Measurements from ENCODE around the gene GPR39.

DNA sequence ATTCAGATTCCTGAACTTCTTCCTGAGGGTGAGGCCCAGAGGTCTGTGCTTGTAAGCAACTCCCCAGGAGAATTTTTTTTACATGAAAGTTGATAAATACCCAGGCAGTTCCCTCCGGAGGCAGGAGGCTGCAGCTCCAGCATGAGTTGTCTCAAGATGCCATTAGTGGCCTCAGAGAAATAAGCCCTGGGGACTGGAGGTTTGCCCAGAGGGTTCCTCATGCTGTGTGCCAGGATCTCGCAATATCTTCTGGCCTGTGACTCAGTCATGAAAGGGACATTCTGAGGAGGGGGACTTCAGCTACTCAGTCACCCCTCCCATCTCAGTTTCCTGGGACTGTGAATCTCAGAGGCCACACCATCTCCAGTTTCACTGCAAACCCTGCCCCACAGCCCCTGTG is 203.5 kb downstream of the GPR39 start:
- TF ChIP-seq, protein P1, sequence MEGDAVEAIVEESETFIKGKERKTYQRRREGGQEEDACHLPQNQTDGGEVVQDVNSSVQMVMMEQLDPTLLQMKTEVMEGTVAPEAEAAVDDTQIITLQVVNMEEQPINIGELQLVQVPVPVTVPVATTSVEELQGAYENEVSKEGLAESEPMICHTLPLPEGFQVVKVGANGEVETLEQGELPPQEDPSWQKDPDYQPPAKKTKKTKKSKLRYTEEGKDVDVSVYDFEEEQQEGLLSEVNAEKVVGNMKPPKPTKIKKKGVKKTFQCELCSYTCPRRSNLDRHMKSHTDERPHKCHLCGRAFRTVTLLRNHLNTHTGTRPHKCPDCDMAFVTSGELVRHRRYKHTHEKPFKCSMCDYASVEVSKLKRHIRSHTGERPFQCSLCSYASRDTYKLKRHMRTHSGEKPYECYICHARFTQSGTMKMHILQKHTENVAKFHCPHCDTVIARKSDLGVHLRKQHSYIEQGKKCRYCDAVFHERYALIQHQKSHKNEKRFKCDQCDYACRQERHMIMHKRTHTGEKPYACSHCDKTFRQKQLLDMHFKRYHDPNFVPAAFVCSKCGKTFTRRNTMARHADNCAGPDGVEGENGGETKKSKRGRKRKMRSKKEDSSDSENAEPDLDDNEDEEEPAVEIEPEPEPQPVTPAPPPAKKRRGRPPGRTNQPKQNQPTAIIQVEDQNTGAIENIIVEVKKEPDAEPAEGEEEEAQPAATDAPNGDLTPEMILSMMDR (IDR thresholded peaks at IDR 0.05): no peak
- TF ChIP-seq POLR2A (IDR thresholded peaks at IDR 0.05): no peak

Measured in esophagus squamous epithelium (tissue), 4 donors.